Mucosa of rectum (tissue), 2 donors: Measurements from ENCODE around the gene GMPR2.

Source experiments
- H3K27ac ChIP-seq, 2 donors: one replicate each; pipeline ENCODE4 v1.7.0; 2013; ENCODE audit warnings: inconsistent platforms in 2 of 2, low read depth in 2 of 2, low read length in 2 of 2
- H3K27me3 ChIP-seq, 2 donors: one replicate each; pipeline ENCODE4 v1.7.0; 2013; ENCODE audit warnings: low read length in 2 of 2; ENCODE audit not compliant: control insufficient read depth in 2 of 2, insufficient read depth in 2 of 2
- H3K36me3 ChIP-seq, 2 donors: one replicate each; pipeline ENCODE4 v1.7.0; 2013; ENCODE audit warnings: low read length in 2 of 2; ENCODE audit not compliant: control insufficient read depth in 2 of 2, insufficient read depth in 2 of 2
- H3K4me1 ChIP-seq, 2 donors: one replicate each; pipeline ENCODE4 v1.7.0; 2013; ENCODE audit warnings: low read length in 2 of 2, mild to moderate bottlenecking in 1 of 2; ENCODE audit not compliant: control insufficient read depth in 2 of 2, insufficient read depth in 2 of 2
- H3K4me3 ChIP-seq, 2 donors: one replicate each; pipeline ENCODE4 v1.7.0; 2013; ENCODE audit warnings: low read length in 2 of 2
- H3K9ac ChIP-seq, 2 donors: one replicate each; pipeline ENCODE4 v1.7.0; 2013; ENCODE audit warnings: low read length in 2 of 2, low read depth in 1 of 2, mild to moderate bottlenecking in 1 of 2
- H3K9me3 ChIP-seq, 2 donors: one replicate each; pipeline ENCODE4 v1.7.0; 2013; ENCODE audit warnings: low read length in 2 of 2; ENCODE audit not compliant: control insufficient read depth in 2 of 2
- donor health status: healthy.
- donor health status: Normal muscosa, but diverticular disease.

The GMPR2 gene

GRCh38 chr14:24189460-24189859 lies 43.3 kb upstream of the GMPR2 start:
- Histone ChIP-seq H3K4me3 (no peak overlapping the region), H3K27ac (no peak overlapping the region), H3K27me3 (no peaks in the 10 kb centered on the region), H3K36me3 (peaks cover 28 to 47% of the 10 kb centered on the region in 2 donors), H3K9me3 (no peaks in the 10 kb centered on the region), H3K4me1 (peaks cover 14% of the 10 kb centered on the region in 2 donors), H3K9ac (no peak overlapping the region)

DNA sequence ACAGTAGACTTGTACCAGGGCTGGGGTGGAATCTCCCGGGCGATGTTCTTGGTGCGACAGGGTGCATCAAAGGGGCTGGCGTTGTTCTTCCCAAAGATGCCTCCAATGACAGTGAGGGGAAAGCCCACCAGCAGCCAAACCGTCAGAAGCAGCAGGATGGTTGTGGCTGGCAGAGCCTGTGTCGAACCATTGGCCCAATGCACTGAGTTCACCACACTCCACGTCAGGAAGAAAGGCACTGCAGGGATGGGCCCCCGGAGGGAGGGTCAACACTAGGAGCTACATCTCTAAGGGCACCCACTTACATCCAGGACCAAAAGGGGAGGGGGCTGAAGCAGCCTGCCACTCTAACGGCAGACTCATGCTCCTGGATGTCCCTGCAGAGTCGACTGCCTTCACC lies 42.3 kb upstream of the GMPR2 start:
- H3K9ac ChIP-seq: no peak overlapping the region
- peaks cover 19 to 20% of the 10 kb centered on the region in 2 donors for H3K4me1 ChIP-seq
- peaks cover 25 to 37% of the 10 kb centered on the region in 2 donors for H3K36me3 ChIP-seq
- H3K9me3 ChIP-seq: no peaks in the 10 kb centered on the region
- no peaks in the 10 kb centered on the region for H3K27me3 ChIP-seq
- H3K4me3 ChIP-seq: no peak overlapping the region
- H3K27ac ChIP-seq: no peak overlapping the region

- Histone ChIP-seq H3K27ac (no peak overlapping the region), H3K4me3 (no peak overlapping the region), H3K9ac (no peak overlapping the region), H3K4me1 (peaks cover 19 to 29% of the 10 kb centered on the region in 2 donors), H3K36me3 (peaks cover 19 to 22% of the 10 kb centered on the region in 2 donors), H3K9me3 (no peaks in the 10 kb centered on the region), H3K27me3 (no peaks in the 10 kb centered on the region)
Measured at GRCh38 chr14:24192933-24193332, 39.8 kb upstream of the GMPR2 start.

DNA sequence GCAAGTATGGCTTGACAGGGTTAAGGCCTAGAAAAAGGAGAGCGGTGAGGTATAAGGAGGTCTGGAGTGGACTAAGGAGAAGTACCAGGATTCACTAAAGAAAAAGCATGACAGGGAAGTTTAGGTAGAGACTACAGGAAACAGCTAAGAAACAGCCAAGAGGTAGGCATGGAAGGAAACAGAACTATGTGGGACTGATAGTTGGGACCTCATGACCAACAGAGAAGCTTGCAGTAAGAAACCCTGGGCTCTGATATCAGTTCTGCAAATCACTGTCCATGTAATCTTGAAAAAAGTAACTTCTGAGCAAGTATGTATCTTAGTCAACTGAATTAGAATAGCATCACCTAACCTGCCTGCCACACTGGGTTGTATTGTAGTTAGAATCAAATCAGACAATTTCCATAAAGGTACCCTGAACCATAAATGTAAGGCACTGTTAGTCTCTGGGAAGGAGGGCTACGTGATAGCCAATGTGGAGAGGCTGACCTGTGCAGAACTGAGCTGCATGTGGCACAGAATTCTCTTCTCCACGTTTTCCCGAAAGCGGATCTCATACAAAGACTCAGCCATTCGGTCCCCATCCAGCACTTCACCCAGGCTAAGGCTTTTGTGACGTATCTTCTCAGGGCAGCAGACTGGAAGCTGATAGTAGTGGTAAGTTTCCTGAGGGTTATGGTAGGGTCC lies 38.4 kb upstream of the GMPR2 start:
- peak overlapping the region; percentile 87 to 93 for H3K4me3 ChIP-seq
- H3K4me1 ChIP-seq: peaks cover 19 to 31% of the 10 kb centered on the region in 2 donors

DNA sequence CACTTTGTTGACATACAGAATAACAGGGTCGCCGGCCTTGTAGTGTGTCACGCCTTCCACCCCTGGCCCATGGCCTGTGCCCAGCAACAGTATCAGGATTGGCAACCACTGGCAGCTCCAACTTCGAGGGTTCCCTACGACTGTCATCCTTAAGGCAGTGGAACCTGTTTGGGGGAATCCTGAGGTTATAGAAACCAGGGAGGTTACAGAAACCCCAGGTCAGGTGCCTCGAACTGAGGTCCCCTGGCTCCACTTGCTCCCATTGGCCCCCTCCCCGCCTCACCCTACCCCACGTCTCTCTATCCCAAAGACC lies 37.9 kb upstream of the GMPR2 start:
- Histone ChIP-seq H3K27ac (peak overlapping the region; percentile 96 to 97), H3K9me3 (no peaks in the 10 kb centered on the region), H3K4me3 (peak overlapping the region; percentile 87 to 93), H3K9ac (peak overlapping the region; percentile 83 to 99), H3K36me3 (peaks cover 16 to 24% of the 10 kb centered on the region in 2 donors), H3K4me1 (peaks cover 19 to 31% of the 10 kb centered on the region in 2 donors), H3K27me3 (no peaks in the 10 kb centered on the region)

More for the DNA sequence above, 38.4 kb upstream of the GMPR2 start:
- Histone ChIP-seq H3K36me3 (peaks cover 19 to 22% of the 10 kb centered on the region in 2 donors), H3K9ac (peak overlapping the region; percentile 83 to 99), H3K27me3 (no peaks in the 10 kb centered on the region), H3K27ac (peak overlapping the region in 1 of 2 donors; percentile 97), H3K9me3 (no peaks in the 10 kb centered on the region)

- peaks cover 19 to 31% of the 10 kb centered on the region in 2 donors for H3K4me1 ChIP-seq
- peaks cover 14 to 25% of the 10 kb centered on the region in 2 donors for H3K36me3 ChIP-seq
- H3K9ac ChIP-seq: peak within 1 kb of the TSS; percentile 83 to 99
- H3K4me3 ChIP-seq: peak within 1 kb of the TSS; percentile 87 to 93
- peak within 1 kb of the TSS; percentile 96 to 97 for H3K27ac ChIP-seq
- H3K9me3 ChIP-seq: no peaks in the 10 kb centered on the region
- no peaks in the 10 kb centered on the region for H3K27me3 ChIP-seq
Measured at GRCh38 chr14:24195186-24196070, 37.3 kb upstream of the GMPR2 start, which contains the start of gene TM9SF1. TM9SF1 (minus strand) TSS chr14:24195441; CDS start chr14:24195019, 422 bp downstream.

GRCh38 chr14:24196071-24197055 lies 36.4 kb upstream of the GMPR2 start:
- H3K9ac ChIP-seq: peak overlapping the region; percentile 83 to 99
- H3K27me3 ChIP-seq: no peaks in the 10 kb centered on the region
- H3K27ac ChIP-seq: peak overlapping the region; percentile 96 to 97
- H3K9me3 ChIP-seq: no peaks in the 10 kb centered on the region
- peaks cover 14 to 22% of the 10 kb centered on the region in 2 donors for H3K36me3 ChIP-seq
- peak overlapping the region; percentile 87 to 93 for H3K4me3 ChIP-seq
- H3K4me1 ChIP-seq: peaks cover 19 to 31% of the 10 kb centered on the region in 2 donors

DNA sequence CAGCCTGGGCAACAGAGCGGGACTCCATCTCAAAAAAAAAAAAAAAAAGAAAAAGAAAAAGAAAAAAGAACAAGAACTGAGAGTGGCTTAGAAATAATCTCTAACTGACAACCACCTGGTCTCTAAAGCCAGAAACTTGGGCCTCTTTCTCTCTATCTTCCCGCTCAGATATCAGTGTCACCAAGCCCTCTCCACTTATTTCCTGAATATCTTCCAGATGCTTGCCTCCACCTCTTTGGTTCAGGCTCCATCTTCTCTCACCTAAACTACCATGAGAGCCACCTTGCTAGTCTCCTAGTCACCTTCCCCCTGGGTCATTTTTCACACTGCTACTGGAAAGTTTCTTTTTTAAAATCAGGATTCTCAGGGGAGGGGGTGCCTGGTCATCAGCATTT lies 35.7 kb upstream of the GMPR2 start:
- peak overlapping the region in 1 of 2 donors; percentile 5 for H3K4me3 ChIP-seq
- H3K36me3 ChIP-seq: peaks cover 9 to 15% of the 10 kb centered on the region in 2 donors
- peak overlapping the region in 1 of 2 donors; percentile 26 for H3K9ac ChIP-seq
- no peak overlapping the region for H3K27ac ChIP-seq
- H3K27me3 ChIP-seq: no peaks in the 10 kb centered on the region
- no peaks in the 10 kb centered on the region for H3K9me3 ChIP-seq
- peaks cover 19 to 31% of the 10 kb centered on the region in 2 donors for H3K4me1 ChIP-seq

DNA sequence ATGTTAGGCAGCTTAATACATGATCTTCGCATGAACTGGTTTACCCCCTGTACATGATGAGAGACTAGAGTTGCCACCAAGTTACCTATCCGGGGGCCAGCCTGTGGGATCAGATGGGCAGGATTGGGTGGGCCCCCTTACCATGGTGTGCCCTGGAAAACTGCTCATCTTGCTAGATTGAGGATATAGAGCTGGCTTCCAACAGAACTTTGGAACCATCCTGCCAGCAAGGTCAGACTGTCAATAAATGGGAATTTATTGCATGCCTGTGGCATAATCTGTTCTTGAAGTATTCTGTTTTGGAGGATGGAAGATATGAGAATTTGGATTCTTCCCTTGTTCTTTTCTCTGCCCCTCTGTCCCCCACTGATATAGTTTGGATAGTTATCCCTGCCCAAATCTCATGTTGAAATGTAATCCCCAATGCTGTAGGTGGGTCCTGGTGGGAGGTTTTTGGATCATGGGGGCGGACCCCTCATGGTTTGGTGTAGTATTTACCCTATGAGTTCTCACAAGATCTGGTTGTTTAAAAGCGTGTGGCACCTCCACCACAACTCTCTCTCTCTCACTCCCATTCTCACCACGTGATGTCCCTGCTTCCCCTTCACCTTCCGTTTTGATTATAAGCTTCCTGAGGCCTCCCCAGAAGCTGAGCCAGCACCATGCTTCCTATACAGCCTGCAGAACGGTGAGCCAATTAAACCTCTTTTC lies 33.8 kb upstream of the GMPR2 start:
- no peak overlapping the region for H3K4me3 ChIP-seq
- peaks cover 4 to 7% of the 10 kb centered on the region in 2 donors for H3K36me3 ChIP-seq
- peaks cover 19 to 30% of the 10 kb centered on the region in 2 donors for H3K4me1 ChIP-seq
- peak overlapping the region; percentile 42 to 52 for H3K27ac ChIP-seq
- H3K9ac ChIP-seq: peak overlapping the region in 1 of 2 donors; percentile 17
- H3K9me3 ChIP-seq: no peaks in the 10 kb centered on the region
- no peaks in the 10 kb centered on the region for H3K27me3 ChIP-seq
